ENCODE measurements around the gene RHPN2. TPM values are rescaled to one million over a fixed set of nuclear protein-coding genes. Genes with fewer than 3 reads are reported as not detected.
"Not testable (repeated sequence)": the region's sequence is repeated elsewhere in the genome, so short reads cannot be mapped to it uniquely, and the experiment has no call there.

Gene RHPN2
- total RNA-seq, 1 experiment from 2014 or later: 32.8 TPM

DNA sequence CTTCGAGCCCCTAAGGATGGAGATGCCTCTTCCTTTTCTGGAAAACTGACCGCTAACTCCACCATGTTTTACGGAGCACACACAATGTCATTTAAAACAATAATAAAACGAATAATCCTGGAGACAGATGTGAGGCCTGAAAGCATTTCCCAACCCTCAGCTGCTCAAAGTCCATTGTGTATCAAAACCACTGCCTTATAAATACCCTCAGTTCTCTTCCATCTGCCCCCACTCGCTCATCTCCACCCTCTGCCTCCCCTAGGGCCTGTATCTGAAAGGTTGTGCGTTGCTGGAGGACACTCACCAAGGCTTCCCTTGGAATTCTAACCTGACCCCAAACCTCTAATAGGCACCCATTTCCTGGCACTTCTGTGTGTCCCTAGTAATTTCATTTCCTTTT is 82.2 kb downstream of the RHPN2 start:
- ATAC-seq; H3K9me2 ChIP-seq (replicated peaks; ENCODE audit: low read length); H3K4me3 ChIP-seq (ENCODE audit: low read length); H2AFZ ChIP-seq (ENCODE audit: low read length); H4K20me1 ChIP-seq (ENCODE audit: low read length); POLR2A ChIA-PET (ENCODE audit: unreplicated experiment); H3K36me3 ChIP-seq (ENCODE audit: low read depth, low read length); H3K4me1 ChIP-seq (ENCODE audit: insufficient read depth, low read length); H3K4me2 ChIP-seq (ENCODE audit: low read length); DNase-seq; H3K9me3 ChIP-seq (ENCODE audit: low read length); H3K27me3 ChIP-seq (ENCODE audit: low read length); H3F3A ChIP-seq (ENCODE audit: low read length, unreplicated experiment); H3K79me2 ChIP-seq (ENCODE audit: low read length); BruUV-seq (replicated peaks); intact Hi-C loops (cut with micrococcal nuclease); H3K27ac ChIP-seq (ENCODE audit: low read length); H3K9ac ChIP-seq (ENCODE audit: low read length); CTCF ChIA-PET: not testable (repeated sequence)

DNA sequence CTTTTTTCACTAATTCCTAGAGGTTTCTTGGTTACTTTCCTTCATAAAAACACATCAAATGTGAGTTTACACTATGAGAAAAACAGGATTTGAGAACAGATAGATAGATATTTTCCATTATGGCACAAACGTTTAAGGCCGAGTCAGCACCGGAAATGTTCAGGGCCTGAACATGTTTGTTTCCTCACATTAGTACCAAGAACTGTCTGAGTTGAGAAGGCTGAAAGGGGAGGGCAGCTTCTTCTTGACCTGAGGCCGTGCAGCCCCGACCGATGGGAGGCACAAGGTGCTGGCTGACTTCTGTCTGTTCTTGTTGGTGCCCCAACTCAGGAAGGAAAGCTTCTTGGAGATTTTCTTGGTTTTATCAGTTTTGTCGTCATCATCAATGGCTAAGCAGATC is 84.9 kb downstream of the RHPN2 start:
- H3K36me3 ChIP-seq (ENCODE audit: low read depth, low read length); POLR2A ChIA-PET (ENCODE audit: unreplicated experiment); DNase-seq; CTCF ChIA-PET; H3K9ac ChIP-seq (ENCODE audit: low read length); H3K9me2 ChIP-seq (replicated peaks; ENCODE audit: low read length); H3K4me1 ChIP-seq (ENCODE audit: insufficient read depth, low read length); H3K79me2 ChIP-seq (ENCODE audit: low read length); H3K27ac ChIP-seq (ENCODE audit: low read length); H2AFZ ChIP-seq (ENCODE audit: low read length); H3K27me3 ChIP-seq (ENCODE audit: low read length); H3K4me2 ChIP-seq (ENCODE audit: low read length); H3K9me3 ChIP-seq (ENCODE audit: low read length); H4K20me1 ChIP-seq (ENCODE audit: low read length); H3K4me3 ChIP-seq (ENCODE audit: low read length); H3F3A ChIP-seq (ENCODE audit: low read length, unreplicated experiment); BruUV-seq (replicated peaks); ATAC-seq: not testable (repeated sequence)
- intact Hi-C loops (cut with micrococcal nuclease): loop anchor here (10.0 kb wide), 1 partner anchor 95 kb away; no protein-coding TSS in a partner anchor

DNA sequence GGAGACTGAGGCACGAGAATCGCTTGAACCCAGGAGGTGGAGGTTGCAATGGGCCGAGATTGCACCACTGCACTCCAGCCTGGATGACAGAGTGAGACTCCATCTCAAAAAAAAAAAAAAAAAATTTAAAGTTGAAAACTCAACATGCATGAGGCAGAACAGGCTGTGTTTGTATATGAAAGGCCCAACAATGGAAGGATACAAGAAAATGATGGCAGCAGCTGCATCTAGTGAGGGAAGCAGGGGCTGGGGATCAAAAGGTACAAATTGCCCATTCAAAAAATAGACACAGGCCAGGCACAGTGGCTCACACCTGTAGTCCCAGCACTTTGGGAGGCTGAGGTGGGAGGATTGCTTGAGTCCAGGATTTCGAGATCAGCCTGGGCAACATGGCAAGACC is 86.9 kb downstream of the RHPN2 start:
- DNase-seq; POLR2A ChIA-PET (ENCODE audit: unreplicated experiment); H3K36me3 ChIP-seq (ENCODE audit: low read depth, low read length); CTCF ChIA-PET; H3K27me3 ChIP-seq (ENCODE audit: low read length); H4K20me1 ChIP-seq (ENCODE audit: low read length); H3F3A ChIP-seq (ENCODE audit: low read length, unreplicated experiment); BruUV-seq (replicated peaks); H3K9me2 ChIP-seq (replicated peaks; ENCODE audit: low read length); ATAC-seq; H3K4me2 ChIP-seq (ENCODE audit: low read length); H3K9me3 ChIP-seq (ENCODE audit: low read length); H3K4me3 ChIP-seq (ENCODE audit: low read length); H3K27ac ChIP-seq (ENCODE audit: low read length); H2AFZ ChIP-seq (ENCODE audit: low read length); H3K4me1 ChIP-seq (ENCODE audit: insufficient read depth, low read length); H3K79me2 ChIP-seq (ENCODE audit: low read length); H3K9ac ChIP-seq (ENCODE audit: low read length): not testable (repeated sequence)
- intact Hi-C loops (cut with micrococcal nuclease): loop anchor here (10.0 kb wide), 1 partner anchor 97 kb away; no protein-coding TSS in a partner anchor

DNA sequence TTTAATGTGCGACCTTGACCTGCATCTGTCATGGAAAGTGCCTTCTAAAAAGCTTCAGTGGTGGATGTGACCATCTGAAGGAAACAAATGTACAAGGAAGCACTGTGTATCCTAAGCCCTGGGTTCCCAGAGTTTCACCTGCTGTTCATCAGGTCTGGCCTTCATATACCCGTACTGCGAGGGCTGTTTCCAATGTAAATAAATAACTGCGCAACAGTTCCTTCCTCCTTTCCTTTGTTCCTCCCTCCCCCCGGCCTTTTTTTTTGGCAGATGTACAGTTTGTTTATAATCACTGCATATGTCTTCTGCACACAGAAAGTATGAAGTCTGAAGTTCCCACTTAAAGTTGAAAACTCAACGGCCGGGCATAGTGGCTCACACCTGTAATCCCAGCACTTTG is 87.4 kb downstream of the RHPN2 start:
- intact Hi-C loops (cut with micrococcal nuclease): loop anchor here (10.0 kb wide), 1 partner anchor 98 kb away; no protein-coding TSS in a partner anchor
- H3K79me2 ChIP-seq (ENCODE audit: low read length): no peaks in the 10 kb centered on the region
- ChIA-PET CTCF (no interaction called here), POLR2A (ENCODE audit: unreplicated experiment) (no interaction called here)
- H3K4me2 ChIP-seq (ENCODE audit: low read length): no peak overlapping the region
- H3F3A ChIP-seq (ENCODE audit: low read length, unreplicated experiment): no peaks in the 10 kb centered on the region
- DNase-seq (no peak), ATAC-seq (no peak)
- H3K9me2 ChIP-seq (replicated peaks; ENCODE audit: low read length): no peaks in the 10 kb centered on the region
- no peaks in the 10 kb centered on the region for H3K4me1 ChIP-seq (ENCODE audit: insufficient read depth, low read length)
- H3K9me3 ChIP-seq (ENCODE audit: low read length): no peaks in the 10 kb centered on the region
- TF ChIP-seq EZH2 (IDR thresholded peaks at IDR 0.05; ENCODE audit: low read length, unreplicated experiment) (no peak), EZH2phosphoT487 (IDR thresholded peaks at IDR 0.05; ENCODE audit: borderline replicate concordance, low read length) (no peak)
- TF ChIP-seq, protein P1, sequence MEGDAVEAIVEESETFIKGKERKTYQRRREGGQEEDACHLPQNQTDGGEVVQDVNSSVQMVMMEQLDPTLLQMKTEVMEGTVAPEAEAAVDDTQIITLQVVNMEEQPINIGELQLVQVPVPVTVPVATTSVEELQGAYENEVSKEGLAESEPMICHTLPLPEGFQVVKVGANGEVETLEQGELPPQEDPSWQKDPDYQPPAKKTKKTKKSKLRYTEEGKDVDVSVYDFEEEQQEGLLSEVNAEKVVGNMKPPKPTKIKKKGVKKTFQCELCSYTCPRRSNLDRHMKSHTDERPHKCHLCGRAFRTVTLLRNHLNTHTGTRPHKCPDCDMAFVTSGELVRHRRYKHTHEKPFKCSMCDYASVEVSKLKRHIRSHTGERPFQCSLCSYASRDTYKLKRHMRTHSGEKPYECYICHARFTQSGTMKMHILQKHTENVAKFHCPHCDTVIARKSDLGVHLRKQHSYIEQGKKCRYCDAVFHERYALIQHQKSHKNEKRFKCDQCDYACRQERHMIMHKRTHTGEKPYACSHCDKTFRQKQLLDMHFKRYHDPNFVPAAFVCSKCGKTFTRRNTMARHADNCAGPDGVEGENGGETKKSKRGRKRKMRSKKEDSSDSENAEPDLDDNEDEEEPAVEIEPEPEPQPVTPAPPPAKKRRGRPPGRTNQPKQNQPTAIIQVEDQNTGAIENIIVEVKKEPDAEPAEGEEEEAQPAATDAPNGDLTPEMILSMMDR (conservative IDR thresholded peaks at IDR 0.05; ENCODE audit: low read depth, low read length): no peak
- H3K4me3 ChIP-seq (ENCODE audit: low read length): no peak overlapping the region
- peaks cover 3% of the 10 kb centered on the region; the same call in 1 of the 2 replicates for H3K36me3 ChIP-seq (ENCODE audit: low read depth, low read length)
- no peaks in the 10 kb centered on the region for H3K27me3 ChIP-seq (ENCODE audit: low read length)
- no peak overlapping the region for H2AFZ ChIP-seq (ENCODE audit: low read length)
- no peak overlapping the region for H3K9ac ChIP-seq (ENCODE audit: low read length)
- H3K27ac ChIP-seq (ENCODE audit: low read length): no peak overlapping the region
- no TSS peak for BruUV-seq (replicated peaks)
- H4K20me1 ChIP-seq (ENCODE audit: low read length): no peaks in the 10 kb centered on the region
